NCI-H2196 (cell line): ENCODE measurements around the gene OR6B1.
"Not testable (repeated sequence)": the region's sequence is repeated elsewhere in the genome, so short reads cannot be mapped to it uniquely, and the experiment has no call there.

Experiments
- DNase-seq: peaks from one replicate; lab custom pipeline; 2025; ENCODE audit not compliant: unreplicated experiment; lab: John Stamatoyannopoulos, UW

OR6B1 gene

GRCh38 chr7:144004703-144005102 lies 4.6 kb downstream of the OR6B1 start:
- no peak for DNase-seq

- no peak for DNase-seq
Measured at GRCh38 chr7:144006029-144006691, 6.0 kb downstream of the OR6B1 start.

GRCh38 chr7:144006692-144007042 lies 6.5 kb downstream of the OR6B1 start:
- DNase-seq: no peak

DNA sequence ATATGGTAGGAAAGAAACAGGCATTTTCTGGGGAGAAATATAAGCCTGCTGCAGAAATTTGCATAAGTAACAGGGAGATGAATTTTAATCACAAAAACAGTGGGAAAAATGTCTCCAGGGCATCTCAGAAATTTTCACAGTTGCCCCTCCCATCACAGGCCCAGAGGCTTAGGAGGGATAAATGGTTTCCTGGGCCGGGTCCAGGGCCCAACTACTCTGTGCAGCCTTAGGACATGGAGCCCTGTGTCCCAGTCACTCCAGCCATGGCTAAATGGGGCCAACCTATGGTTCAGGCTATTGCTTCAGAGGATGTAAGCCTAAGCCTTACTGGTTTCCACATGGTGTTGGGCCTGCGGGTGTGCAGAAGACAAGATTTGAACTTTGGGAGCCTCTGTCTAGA lies 9.2 kb downstream of the OR6B1 start:
- DNase-seq: no peak

DNA sequence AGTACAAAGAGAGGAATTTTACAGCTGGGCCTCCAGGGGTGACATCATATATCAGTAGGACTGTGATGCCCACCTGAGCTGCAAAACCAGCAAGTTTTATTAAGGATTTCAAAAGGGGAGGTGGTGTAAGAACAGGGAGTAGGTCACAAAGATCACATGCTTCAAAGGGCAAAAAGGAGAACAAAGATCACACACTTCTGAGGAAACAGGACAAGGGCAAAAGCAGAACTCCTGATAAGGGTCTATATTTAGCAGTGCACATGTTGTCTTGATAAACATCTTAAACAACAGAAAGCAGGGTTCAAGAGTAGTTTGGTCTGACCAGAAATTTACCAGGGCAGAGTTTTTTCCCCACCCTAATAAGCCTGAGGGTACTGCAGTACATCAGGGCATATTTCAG lies 9.9 kb downstream of the OR6B1 start:
- not testable (repeated sequence) for DNase-seq

GRCh38 chr7:144010821-144011220 lies 10.7 kb downstream of the OR6B1 start:
- DNase-seq: not testable (repeated sequence)

- DNase-seq: no peak
Measured at GRCh38 chr7:144011458-144012230, 11.5 kb downstream of the OR6B1 start.

DNA sequence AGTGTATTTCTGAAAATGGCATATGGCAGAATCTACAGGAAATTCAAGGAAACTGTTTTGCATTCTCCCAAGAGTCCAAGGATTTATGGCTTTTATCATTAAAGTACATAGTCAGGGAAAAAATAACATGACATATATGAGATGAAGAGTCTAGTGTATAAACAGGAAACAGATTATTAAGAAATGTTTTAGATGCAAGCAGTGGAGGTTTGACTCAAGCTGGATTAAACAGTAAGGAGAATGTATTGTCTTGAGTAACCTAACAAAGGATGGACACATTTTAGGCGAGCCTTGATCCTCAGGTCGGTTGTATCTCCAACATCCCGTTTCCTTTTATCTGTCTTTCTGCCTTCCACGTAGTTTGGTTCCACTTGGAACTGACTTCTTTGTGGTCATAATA lies 17.9 kb downstream of the OR6B1 start:
- DNase-seq: no peak

GRCh38 chr7:144019457-144019856 lies 19.3 kb downstream of the OR6B1 start:
- DNase-seq: no peak

- no peak for DNase-seq
Measured at GRCh38 chr7:144020340-144020739, 20.2 kb downstream of the OR6B1 start.

- DNase-seq: no peak
Measured at GRCh38 chr7:144022169-144022568, 22.0 kb downstream of the OR6B1 start.

DNA sequence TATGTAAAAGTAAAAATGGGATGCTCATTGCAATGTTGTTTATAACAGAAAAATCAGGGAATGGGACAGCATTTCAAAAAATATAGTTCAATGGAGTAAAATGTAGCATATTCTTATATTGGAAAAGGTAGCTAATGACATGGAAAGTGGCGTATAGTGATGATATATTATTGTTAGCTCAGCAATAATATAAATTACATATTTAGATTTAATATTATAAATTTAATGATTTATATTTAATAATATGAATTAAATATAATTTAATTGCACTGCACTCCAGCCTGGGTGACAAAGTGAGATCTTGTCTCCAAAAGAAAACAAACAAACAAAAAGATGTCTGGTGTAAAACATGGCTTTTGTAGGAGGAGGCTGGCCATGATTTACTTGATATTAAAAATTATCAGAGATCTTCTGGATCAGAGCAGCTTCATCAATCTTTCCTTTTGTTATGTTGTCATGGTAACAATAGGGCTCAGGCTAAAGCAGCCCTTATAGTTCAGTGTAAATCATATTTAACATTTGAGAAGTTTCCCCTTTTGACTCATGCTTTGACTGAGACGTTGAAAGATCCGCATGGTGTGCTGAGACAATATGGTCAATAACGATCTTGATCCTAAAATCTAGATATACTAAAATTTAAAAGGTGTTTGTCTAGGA lies 23.2 kb downstream of the OR6B1 start:
- DNase-seq: no peak

GRCh38 chr7:144024213-144024612 lies 24.1 kb downstream of the OR6B1 start:
- DNase-seq: no peak

GRCh38 chr7:144026203-144026883 lies 26.2 kb downstream of the OR6B1 start:
- DNase-seq: no peak

GRCh38 chr7:144027070-144027469 lies 26.9 kb downstream of the OR6B1 start:
- DNase-seq: no peak

DNA sequence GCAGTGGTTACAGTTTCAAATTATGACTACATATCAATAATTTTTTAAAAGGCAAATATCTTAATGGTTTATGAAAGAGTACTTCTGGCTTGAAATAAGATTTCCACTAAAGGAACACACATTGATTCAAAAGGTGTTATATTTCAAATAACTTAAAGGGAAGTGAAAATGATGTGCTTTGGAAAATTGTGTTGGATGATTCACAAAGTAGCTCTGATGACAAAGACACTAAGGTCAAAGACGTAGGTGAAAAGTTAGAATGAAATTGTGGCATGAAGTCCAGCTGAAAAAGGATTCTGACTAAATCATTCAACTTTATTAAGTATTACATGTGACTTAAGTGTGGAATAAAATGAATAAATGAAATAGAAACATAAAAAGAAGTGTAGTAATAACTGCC lies 27.9 kb downstream of the OR6B1 start:
- DNase-seq: no peak

GRCh38 chr7:144028547-144028946 lies 28.4 kb downstream of the OR6B1 start:
- DNase-seq: no peak

DNA sequence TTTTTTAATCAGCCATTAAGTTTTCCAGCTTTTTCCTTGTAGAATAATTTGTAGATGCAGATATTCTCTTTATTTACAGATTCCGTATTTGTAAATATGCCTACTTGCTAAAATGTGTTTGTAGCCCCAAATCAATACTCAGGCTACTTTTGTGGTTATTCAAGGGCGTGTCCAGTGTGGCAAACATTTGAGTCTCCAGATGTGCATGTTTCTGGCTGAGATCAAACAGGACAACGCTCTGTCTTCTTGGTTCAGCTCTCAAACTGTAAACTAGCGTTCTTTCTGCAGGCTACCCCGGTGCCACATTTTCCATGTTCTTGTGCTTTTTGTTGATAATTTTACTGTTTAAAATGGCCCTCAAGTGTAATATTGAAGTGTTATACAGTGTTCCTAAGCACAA lies 32.4 kb downstream of the OR6B1 start:
- DNase-seq: no peak

DNA sequence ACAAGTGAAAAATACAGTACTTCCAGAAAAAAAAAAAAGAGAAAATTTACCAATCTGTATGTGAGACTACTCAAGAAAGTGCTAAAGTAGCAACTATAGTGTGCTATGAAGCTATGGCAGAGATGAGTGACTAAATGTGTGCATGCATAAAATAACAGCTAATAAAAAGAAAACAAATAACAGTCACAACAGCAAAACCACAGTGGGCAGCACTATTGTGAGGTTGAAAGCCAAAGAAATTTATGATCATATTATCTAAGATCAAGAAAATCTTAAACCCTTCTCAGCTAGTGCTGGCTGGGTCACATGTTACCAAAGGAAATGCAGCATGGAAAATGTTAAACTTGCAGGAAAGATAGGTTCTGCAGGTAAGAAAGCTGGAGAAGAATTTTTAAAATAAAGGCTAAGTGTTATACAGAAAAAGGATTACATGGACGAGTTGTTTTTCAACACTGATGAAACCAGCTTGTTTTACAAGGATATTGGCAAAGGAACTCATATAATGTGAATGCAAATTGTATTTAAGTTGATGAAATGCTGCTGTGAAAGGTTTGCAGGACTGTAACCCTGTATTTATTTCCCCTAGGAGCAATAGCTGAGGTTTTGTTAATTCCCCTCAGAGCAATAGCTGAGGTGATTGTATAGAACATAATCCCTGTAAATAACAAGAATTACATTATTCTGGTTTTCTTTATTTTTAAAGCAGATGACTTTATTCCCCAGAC lies 33.0 kb downstream of the OR6B1 start:
- DNase-seq: no peak

GRCh38 chr7:144035385-144035784 lies 35.3 kb downstream of the OR6B1 start:
- no peak for DNase-seq

GRCh38 chr7:144036302-144036885 lies 36.3 kb downstream of the OR6B1 start:
- no peak for DNase-seq
